ENCODE results near the gene IRF1.

DNA sequence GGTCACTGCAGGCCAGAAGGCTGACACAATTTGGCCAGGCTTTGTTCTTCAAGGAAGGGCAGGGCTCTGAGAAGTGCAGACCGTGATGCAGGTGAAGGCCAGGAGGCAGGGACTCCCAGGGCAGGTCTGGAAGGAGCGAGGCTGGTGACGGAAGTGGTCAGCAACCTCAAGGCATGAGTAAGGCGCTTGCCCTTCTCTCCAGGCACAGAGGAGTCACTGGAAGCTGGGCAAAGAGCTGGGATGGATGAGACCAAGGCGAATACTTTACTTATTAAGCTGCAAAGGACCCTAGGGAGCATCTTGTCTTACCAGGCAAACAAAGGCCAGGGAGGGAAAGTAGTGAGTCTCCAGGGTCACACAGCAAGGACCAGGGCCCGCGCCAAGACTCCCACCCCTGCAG, 18.6 kb downstream of the IRF1 start:
- TF ChIP-seq, protein P1, sequence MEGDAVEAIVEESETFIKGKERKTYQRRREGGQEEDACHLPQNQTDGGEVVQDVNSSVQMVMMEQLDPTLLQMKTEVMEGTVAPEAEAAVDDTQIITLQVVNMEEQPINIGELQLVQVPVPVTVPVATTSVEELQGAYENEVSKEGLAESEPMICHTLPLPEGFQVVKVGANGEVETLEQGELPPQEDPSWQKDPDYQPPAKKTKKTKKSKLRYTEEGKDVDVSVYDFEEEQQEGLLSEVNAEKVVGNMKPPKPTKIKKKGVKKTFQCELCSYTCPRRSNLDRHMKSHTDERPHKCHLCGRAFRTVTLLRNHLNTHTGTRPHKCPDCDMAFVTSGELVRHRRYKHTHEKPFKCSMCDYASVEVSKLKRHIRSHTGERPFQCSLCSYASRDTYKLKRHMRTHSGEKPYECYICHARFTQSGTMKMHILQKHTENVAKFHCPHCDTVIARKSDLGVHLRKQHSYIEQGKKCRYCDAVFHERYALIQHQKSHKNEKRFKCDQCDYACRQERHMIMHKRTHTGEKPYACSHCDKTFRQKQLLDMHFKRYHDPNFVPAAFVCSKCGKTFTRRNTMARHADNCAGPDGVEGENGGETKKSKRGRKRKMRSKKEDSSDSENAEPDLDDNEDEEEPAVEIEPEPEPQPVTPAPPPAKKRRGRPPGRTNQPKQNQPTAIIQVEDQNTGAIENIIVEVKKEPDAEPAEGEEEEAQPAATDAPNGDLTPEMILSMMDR (IDR thresholded peaks at IDR 0.05; ENCODE audit: low read depth, low read length, missing input control) = no peak
- TF ChIP-seq YY1 (IDR thresholded peaks at IDR 0.05) = no peak
- no peak for TF ChIP-seq GABPA (IDR thresholded peaks at IDR 0.05 in 1 of 2, conservative IDR thresholded peaks at IDR 0.05 in 1 of 2)
- no peak for TF ChIP-seq JUND (IDR thresholded peaks at IDR 0.05)
- TF ChIP-seq TAF1 (conservative IDR thresholded peaks at IDR 0.05) = no peak
- TF ChIP-seq, protein P2, sequence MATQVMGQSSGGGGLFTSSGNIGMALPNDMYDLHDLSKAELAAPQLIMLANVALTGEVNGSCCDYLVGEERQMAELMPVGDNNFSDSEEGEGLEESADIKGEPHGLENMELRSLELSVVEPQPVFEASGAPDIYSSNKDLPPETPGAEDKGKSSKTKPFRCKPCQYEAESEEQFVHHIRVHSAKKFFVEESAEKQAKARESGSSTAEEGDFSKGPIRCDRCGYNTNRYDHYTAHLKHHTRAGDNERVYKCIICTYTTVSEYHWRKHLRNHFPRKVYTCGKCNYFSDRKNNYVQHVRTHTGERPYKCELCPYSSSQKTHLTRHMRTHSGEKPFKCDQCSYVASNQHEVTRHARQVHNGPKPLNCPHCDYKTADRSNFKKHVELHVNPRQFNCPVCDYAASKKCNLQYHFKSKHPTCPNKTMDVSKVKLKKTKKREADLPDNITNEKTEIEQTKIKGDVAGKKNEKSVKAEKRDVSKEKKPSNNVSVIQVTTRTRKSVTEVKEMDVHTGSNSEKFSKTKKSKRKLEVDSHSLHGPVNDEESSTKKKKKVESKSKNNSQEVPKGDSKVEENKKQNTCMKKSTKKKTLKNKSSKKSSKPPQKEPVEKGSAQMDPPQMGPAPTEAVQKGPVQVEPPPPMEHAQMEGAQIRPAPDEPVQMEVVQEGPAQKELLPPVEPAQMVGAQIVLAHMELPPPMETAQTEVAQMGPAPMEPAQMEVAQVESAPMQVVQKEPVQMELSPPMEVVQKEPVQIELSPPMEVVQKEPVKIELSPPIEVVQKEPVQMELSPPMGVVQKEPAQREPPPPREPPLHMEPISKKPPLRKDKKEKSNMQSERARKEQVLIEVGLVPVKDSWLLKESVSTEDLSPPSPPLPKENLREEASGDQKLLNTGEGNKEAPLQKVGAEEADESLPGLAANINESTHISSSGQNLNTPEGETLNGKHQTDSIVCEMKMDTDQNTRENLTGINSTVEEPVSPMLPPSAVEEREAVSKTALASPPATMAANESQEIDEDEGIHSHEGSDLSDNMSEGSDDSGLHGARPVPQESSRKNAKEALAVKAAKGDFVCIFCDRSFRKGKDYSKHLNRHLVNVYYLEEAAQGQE (IDR thresholded peaks at IDR 0.05) = no peak
- TF ChIP-seq RXRA (IDR thresholded peaks at IDR 0.05) = no peak
- no peak for TF ChIP-seq EGR1 (IDR thresholded peaks at IDR 0.05; ENCODE audit: low read depth in 2 of 2)

Measured in liver (tissue), 3 donors.